ENCODE measurements around the gene CADPS. TPM values are rescaled to one million over a fixed set of nuclear protein-coding genes. Genes with fewer than 3 reads are reported as not detected.

Gene CADPS
- total RNA-seq, 1 experiment from 2014 or later: not detected

DNA sequence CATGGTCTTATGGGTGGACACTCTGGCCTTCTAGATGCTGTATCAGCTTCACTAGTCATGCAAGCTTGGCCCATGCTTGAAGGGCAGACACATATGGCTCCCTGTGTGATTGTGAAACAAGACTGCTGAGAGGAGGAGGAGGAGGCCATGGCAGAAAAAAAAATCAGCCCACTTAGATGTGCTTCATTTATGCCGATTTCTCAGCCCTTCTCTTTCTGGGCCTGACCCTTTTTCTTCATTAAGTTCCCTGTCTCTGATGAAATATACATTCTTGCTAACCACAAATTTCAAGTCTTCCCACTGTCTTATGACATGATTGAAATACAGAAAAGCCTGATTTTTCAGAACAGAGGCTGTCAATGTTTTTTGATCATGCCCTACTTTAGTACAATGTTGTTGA, 288.9 kb downstream of the CADPS start:
- intact Hi-C loops (cut with micrococcal nuclease; ENCODE audit: unreplicated experiment): no loop called here
- no peak overlapping the region for H3K4me3 ChIP-seq (ENCODE audit: low read depth in 2 of 2, low read length in 2 of 2)
- TF ChIP-seq CTCF (IDR thresholded peaks at IDR 0.05): no peak
- no peak for TF ChIP-seq TCF7L2 (IDR thresholded peaks at IDR 0.05; ENCODE audit: low read depth, low read length)
- TF ChIP-seq SIN3A (IDR thresholded peaks at IDR 0.05; ENCODE audit: borderline replicate concordance, insufficient read depth, low read depth, low read length): no peak
- TF ChIP-seq REST (IDR thresholded peaks at IDR 0.05; ENCODE audit: insufficient read depth in 1 of 2, low read depth in 2 of 2, low read length in 1 of 2): no peak
- no peak for TF ChIP-seq POLR2AphosphoS5 (IDR thresholded peaks at IDR 0.05; ENCODE audit: low read depth, low read length)
- BruUV-seq (replicated peaks): no TSS peak
- H3K27me3 ChIP-seq (ENCODE audit: control insufficient read depth, insufficient read depth, low read length): no peaks in the 10 kb centered on the region
- POLR2A ChIA-PET: no interaction called here
- H3K27ac ChIP-seq (ENCODE audit: low read length): no peak overlapping the region
- ATAC-seq (no peak), DNase-seq (ENCODE audit: low read depth, low spot score) (no peak)
- in situ Hi-C loops (cut with HindIII; ENCODE audit: low pct_unique_long_range_greater_than_20kb, low sequenced_read_pairs): no loop called here
- H3K4me1 ChIP-seq (ENCODE audit: control insufficient read depth, insufficient read depth, low read length): no peaks in the 10 kb centered on the region
- CTCF ChIA-PET: no interaction called here
- no peaks in the 10 kb centered on the region for H3K36me3 ChIP-seq (ENCODE audit: control insufficient read depth, insufficient read depth, low read length)
- H3K9me3 ChIP-seq (ENCODE audit: control insufficient read depth, insufficient read depth, low read depth, low read length): no peaks in the 10 kb centered on the region

- ChIA-PET CTCF (no interaction called here), POLR2A (no interaction called here)
- intact Hi-C loops (cut with micrococcal nuclease; ENCODE audit: unreplicated experiment): no loop called here
- TF ChIP-seq SIN3A (IDR thresholded peaks at IDR 0.05; ENCODE audit: borderline replicate concordance, insufficient read depth, low read depth, low read length): no peak
- TF ChIP-seq TCF7L2 (IDR thresholded peaks at IDR 0.05; ENCODE audit: low read depth, low read length): no peak
- Histone ChIP-seq H3K9me3 (ENCODE audit: control insufficient read depth, insufficient read depth, low read depth, low read length) (no peaks in the 10 kb centered on the region), H3K4me3 (ENCODE audit: low read depth in 2 of 2, low read length in 2 of 2) (no peak overlapping the region), H3K27me3 (ENCODE audit: control insufficient read depth, insufficient read depth, low read length) (no peaks in the 10 kb centered on the region), H3K27ac (ENCODE audit: low read length) (no peak overlapping the region), H3K4me1 (ENCODE audit: control insufficient read depth, insufficient read depth, low read length) (no peaks in the 10 kb centered on the region), H3K36me3 (ENCODE audit: control insufficient read depth, insufficient read depth, low read length) (no peaks in the 10 kb centered on the region)
- DNase-seq (ENCODE audit: low read depth, low spot score) (no peak), ATAC-seq (no peak)
- in situ Hi-C loops (cut with HindIII; ENCODE audit: low pct_unique_long_range_greater_than_20kb, low sequenced_read_pairs): no loop called here
- no TSS peak for BruUV-seq (replicated peaks)
Observed at GRCh38 chr3:62585861-62586260, 289.4 kb downstream of the CADPS start.

DNA sequence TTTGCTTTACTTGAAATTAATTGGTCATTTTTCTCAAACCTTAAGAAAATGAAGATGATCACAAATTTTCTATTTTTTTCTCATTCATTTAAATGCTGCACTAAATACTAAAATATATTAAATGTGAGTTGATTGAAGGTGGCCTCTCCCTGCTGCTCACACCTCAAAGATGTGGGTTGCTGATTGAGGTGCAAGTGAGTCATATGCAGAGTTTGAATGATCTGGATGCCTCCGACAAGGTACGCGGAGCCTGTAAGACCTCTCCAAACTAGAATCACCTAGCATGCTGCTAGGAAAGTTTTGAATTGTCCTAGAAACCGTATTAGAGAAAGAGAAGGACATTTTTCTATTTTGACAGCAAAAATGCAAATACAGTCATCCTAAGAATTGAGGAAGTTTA, 290.6 kb downstream of the CADPS start:
- H3K4me1 ChIP-seq (ENCODE audit: control insufficient read depth, insufficient read depth, low read length): no peaks in the 10 kb centered on the region
- CTCF ChIA-PET: no interaction called here
- TF ChIP-seq TCF7L2 (IDR thresholded peaks at IDR 0.05; ENCODE audit: low read depth, low read length) (no peak), SIN3A (IDR thresholded peaks at IDR 0.05; ENCODE audit: borderline replicate concordance, insufficient read depth, low read depth, low read length) (no peak), REST (IDR thresholded peaks at IDR 0.05; ENCODE audit: insufficient read depth in 1 of 2, low read depth in 2 of 2, low read length in 1 of 2) (no peak), POLR2AphosphoS5 (IDR thresholded peaks at IDR 0.05; ENCODE audit: low read depth, low read length) (no peak), CTCF (IDR thresholded peaks at IDR 0.05) (no peak)
- intact Hi-C loops (cut with micrococcal nuclease; ENCODE audit: unreplicated experiment) (no loop called here), in situ Hi-C loops (cut with HindIII; ENCODE audit: low pct_unique_long_range_greater_than_20kb, low sequenced_read_pairs) (no loop called here)
- POLR2A ChIA-PET: no interaction called here
- no peaks in the 10 kb centered on the region for H3K9me3 ChIP-seq (ENCODE audit: control insufficient read depth, insufficient read depth, low read depth, low read length)
- BruUV-seq (replicated peaks): no TSS peak
- no peak for DNase-seq (ENCODE audit: low read depth, low spot score)
- no peak overlapping the region for H3K27ac ChIP-seq (ENCODE audit: low read length)
- no peak overlapping the region for H3K4me3 ChIP-seq (ENCODE audit: low read depth in 2 of 2, low read length in 2 of 2)
- no peaks in the 10 kb centered on the region for H3K27me3 ChIP-seq (ENCODE audit: control insufficient read depth, insufficient read depth, low read length)
- ATAC-seq: no peak
- no peaks in the 10 kb centered on the region for H3K36me3 ChIP-seq (ENCODE audit: control insufficient read depth, insufficient read depth, low read length)
